PC-3 (cell line): Measurements from ENCODE around the gene NOP58. TPM values are rescaled to one million over a fixed set of nuclear protein-coding genes. Genes with fewer than 3 reads are reported as not detected.
A peak's percentile ranks its signal among the peaks of the same experiment; 100 is the strongest.

Experiments used
- ATAC-seq: fragments of 200-7000 bp; cut with Tn5 transposase; 2 replicates; pipeline ENCODE4 v1.9.1; 2020; ENCODE audit warnings: mild to moderate bottlenecking, moderate library complexity
- BruUV-seq: library from RNA; stranded (reverse); fragments of 400-500 nt; replicated peaks from 2 replicates; lab custom pipeline; 2021; lab: Mats Ljungman, UMichigan
- CTCF ChIA-PET: fragments of 300-600 bp; sonication (Branson Sonifier 250); formaldehyde crosslinking; loops from one replicate; lab custom pipeline; 2022; ENCODE audit warnings: antibody characterized with exemption; lab: Charles Lee
- POLR2A ChIA-PET: fragments of 300-600 bp; sonication (Branson Sonifier 250); formaldehyde crosslinking; loops from one replicate; lab custom pipeline; 2022; ENCODE audit warnings: antibody characterized with exemption; ENCODE audit not compliant: unreplicated experiment; lab: Charles Lee
- DNase-seq: peaks from one replicate; pipeline ENCODE4 v3.0.0-alpha.2; 2015
- H2AFZ ChIP-seq: fragments of 300-600 bp; sonication (generic); 2 replicates; pipeline ENCODE4 v1.6.0; 2016; ENCODE audit warnings: antibody characterized with exemption, low read length
- H3F3A ChIP-seq: fragments of 300-600 bp; sonication (generic); one replicate; pipeline ENCODE4 v1.6.0; 2017; ENCODE audit warnings: antibody characterized with exemption, low read length, control low read depth, mild to moderate bottlenecking; ENCODE audit not compliant: unreplicated experiment
- H3K27ac ChIP-seq: fragments of 300-600 bp; sonication (generic); 2 replicates; pipeline ENCODE4 v1.5.1; 2016; ENCODE audit warnings: mild to moderate bottlenecking, low read length
- H3K27me3 ChIP-seq: fragments of 300-600 bp; sonication (generic); 2 replicates; pipeline ENCODE4 v1.6.1; 2016; ENCODE audit warnings: low read length, mixed read lengths
- H3K36me3 ChIP-seq: fragments of 300-600 bp; sonication (generic); 2 replicates; pipeline ENCODE4 v1.6.1; 2016; ENCODE audit warnings: low read depth, mixed run types, low read length, mixed read lengths
- H3K4me1 ChIP-seq: fragments of 300-600 bp; sonication (generic); 2 replicates; pipeline ENCODE4 v1.5.1; 2016; ENCODE audit warnings: low read length; ENCODE audit not compliant: insufficient read depth
- H3K4me2 ChIP-seq: fragments of 300-600 bp; sonication (generic); 2 replicates; pipeline ENCODE4 v1.6.0; 2016; ENCODE audit warnings: low read length
- H3K4me3 ChIP-seq: fragments of 300-600 bp; sonication (generic); 2 replicates; pipeline ENCODE4 v1.5.1; 2016; ENCODE audit warnings: mild to moderate bottlenecking, low read length, mixed read lengths
- H3K79me2 ChIP-seq: fragments of 300-600 bp; sonication (generic); 2 replicates; pipeline ENCODE4 v1.6.1; 2017; ENCODE audit warnings: low read length, mixed read lengths
- H3K9ac ChIP-seq: fragments of 300-600 bp; sonication (generic); 2 replicates; pipeline ENCODE4 v1.6.0; 2016; ENCODE audit warnings: mild to moderate bottlenecking, low read length
- H3K9me2 ChIP-seq: fragments of 300-600 bp; sonication (generic); replicated peaks from 2 replicates; pipeline ENCODE4 v1.6.1; 2016; ENCODE audit warnings: mixed run types, low read length, mixed read lengths
- H3K9me3 ChIP-seq: fragments of 300-600 bp; sonication (generic); 2 replicates; pipeline ENCODE4 v1.6.1; 2016; ENCODE audit warnings: low read length, mixed read lengths
- H4K20me1 ChIP-seq: fragments of 300-600 bp; sonication (generic); 2 replicates; pipeline ENCODE4 v1.6.1; 2016; ENCODE audit warnings: low read length, mixed read lengths
- CTCF ChIP-seq: fragments of 300-600 bp; sonication (generic); conservative IDR thresholded peaks from 2 replicates; pipeline ENCODE4 v1.5.1; 2017; ENCODE audit warnings: antibody characterized with exemption, low read depth, mild to moderate bottlenecking, low read length
- EZH2 ChIP-seq: fragments of 300-600 bp; sonication (generic); IDR thresholded peaks from one replicate; pipeline ENCODE4 v1.6.1; 2017; ENCODE audit warnings: antibody characterized with exemption, mild to moderate bottlenecking, low read length; ENCODE audit not compliant: unreplicated experiment
- EZH2phosphoT487 ChIP-seq: fragments of 300-600 bp; sonication (generic); IDR thresholded peaks from 2 replicates; pipeline ENCODE4 v1.6.1; 2018; ENCODE audit warnings: mild to moderate bottlenecking, antibody characterized with exemption, low read length, borderline replicate concordance
- intact Hi-C: fragments of 100-400 bp; cut with micrococcal nuclease; formaldehyde crosslinking; loops from 2 replicates; pipeline ENCODE4 v1.9.0; 2023
- total RNA-seq: library from RNA; depleted of rRNA; stranded (reverse); fragments of >200 nt; gene quantifications from 2 replicates; pipeline ENCODE4 v1.2.3, GENCODE V29; 2014

Gene NOP58
- total RNA-seq, 1 experiment from 2014 or later: 112 TPM

GRCh38 chr2:202299712-202300111 is 34.1 kb downstream of the NOP58 start:
- TF ChIP-seq EZH2phosphoT487: no peak
- no peak for TF ChIP-seq EZH2
- TF ChIP-seq CTCF: no peak
- H3K36me3 ChIP-seq: peaks cover 87% of the 10 kb centered on the region
- CTCF ChIA-PET: no interaction called here

GRCh38 chr2:202306034-202306433 is 40.5 kb downstream of the NOP58 start:
- Histone ChIP-seq H3K9me3 (no peaks in the 10 kb centered on the region), H3K36me3 (peaks cover 62% of the 10 kb centered on the region), H4K20me1 (no peaks in the 10 kb centered on the region), H3K9ac (no peak overlapping the region), H3K27me3 (no peaks in the 10 kb centered on the region), H3K27ac (no peak overlapping the region), H2AFZ (no peak overlapping the region), H3K79me2 (no peaks in the 10 kb centered on the region), H3K4me1 (no peaks in the 10 kb centered on the region), H3K4me3 (no peak overlapping the region), H3K4me2 (no peak overlapping the region), H3K9me2 (no peaks in the 10 kb centered on the region), H3F3A (no peaks in the 10 kb centered on the region)
- no peak for TF ChIP-seq EZH2
- no peak for TF ChIP-seq CTCF
- no peak for TF ChIP-seq EZH2phosphoT487
- ATAC-seq (no peak), DNase-seq (no peak)
- ChIA-PET CTCF (no interaction called here), POLR2A (no interaction called here)
- BruUV-seq: TSS peak; percentile 5
- intact Hi-C loops: no loop called here

More at GRCh38 chr2:202299712-202300111, 34.1 kb downstream of the NOP58 start:
- Histone ChIP-seq H3K27me3 (no peaks in the 10 kb centered on the region), H2AFZ (no peak overlapping the region), H3K9ac (no peak overlapping the region), H3K79me2 (peaks cover 17% of the 10 kb centered on the region), H3K4me3 (no peak overlapping the region), H4K20me1 (0 out of 2 replicates have a peak, but pooled peaks cover 13% of the 10 kb centered on the region), H3K4me1 (peaks cover 6% of the 10 kb centered on the region; the same call in 1 of the 2 replicates), H3K4me2 (no peak overlapping the region), H3K27ac (no peak overlapping the region), H3K9me3 (no peaks in the 10 kb centered on the region), H3F3A (no peaks in the 10 kb centered on the region), H3K9me2 (no peaks in the 10 kb centered on the region)
- DNase-seq: no peak
- intact Hi-C loops: loop anchor here (5.0 kb wide), 1 partner anchor 78 kb away; the partner anchor contains the start of gene BMPR2
- BruUV-seq: no TSS peak
- POLR2A ChIA-PET: no interaction called here
- ATAC-seq: no peak

- no TSS peak for BruUV-seq
- POLR2A ChIA-PET: no interaction called here
These were observed 42.1 kb downstream of the NOP58 start for GRCh38 chr2:202307690-202308089.

More at GRCh38 chr2:202307690-202308089, 42.1 kb downstream of the NOP58 start:
- no peak for TF ChIP-seq EZH2
- no peak for TF ChIP-seq CTCF
- no peak for TF ChIP-seq EZH2phosphoT487
- no peaks in the 10 kb centered on the region for H3K27me3 ChIP-seq
- H3K27ac ChIP-seq: no peak overlapping the region
- H3K79me2 ChIP-seq: no peaks in the 10 kb centered on the region
- no peaks in the 10 kb centered on the region for H3F3A ChIP-seq
- ATAC-seq: no peak; the same call in 1 of the 2 replicates
- no peak overlapping the region for H2AFZ ChIP-seq
- H3K4me2 ChIP-seq: no peak overlapping the region
- no peaks in the 10 kb centered on the region for H4K20me1 ChIP-seq
- no peak overlapping the region for H3K9ac ChIP-seq
- intact Hi-C loops: no loop called here
- H3K9me3 ChIP-seq: no peaks in the 10 kb centered on the region
- no peaks in the 10 kb centered on the region for H3K4me1 ChIP-seq
- no peaks in the 10 kb centered on the region for H3K9me2 ChIP-seq
- H3K36me3 ChIP-seq: peaks cover 50% of the 10 kb centered on the region
- H3K4me3 ChIP-seq: no peak overlapping the region
- DNase-seq: no peak
- CTCF ChIA-PET: no interaction called here
